Islet precursor cell (in vitro differentiated cells): Measurements from ENCODE around the gene C19orf81.

Experiments used
- DNase-seq: peaks from one replicate; pipeline ENCODE4 v3.0.0-alpha.2; 2018

The C19orf81 gene

GRCh38 chr19:50686310-50687032, 37.2 kb downstream of the C19orf81 start:
- DNase-seq: no peak

- no peak for DNase-seq
Measured at GRCh38 chr19:50688766-50689165, 39.5 kb downstream of the C19orf81 start.

- no peak for DNase-seq
Measured at GRCh38 chr19:50690439-50690838, 41.2 kb downstream of the C19orf81 start.

- no peak for DNase-seq
Measured at GRCh38 chr19:50693064-50693975, 44.1 kb downstream of the C19orf81 start.

- no peak for DNase-seq
Measured at GRCh38 chr19:50694815-50695145, 45.5 kb downstream of the C19orf81 start.

GRCh38 chr19:50695251-50696093, 46.2 kb downstream of the C19orf81 start:
- no peak for DNase-seq

GRCh38 chr19:50696094-50696483, 46.8 kb downstream of the C19orf81 start:
- no peak for DNase-seq

- no peak for DNase-seq
Measured at GRCh38 chr19:50697414-50698124, 48.3 kb downstream of the C19orf81 start.

- no peak for DNase-seq
Measured at GRCh38 chr19:50701367-50701985, 52.2 kb downstream of the C19orf81 start.

GRCh38 chr19:50702158-50702870, 53.1 kb downstream of the C19orf81 start:
- DNase-seq: no peak

- no peak for DNase-seq
Measured at GRCh38 chr19:50702871-50703829, 53.9 kb downstream of the C19orf81 start.

GRCh38 chr19:50703915-50704796, 54.9 kb downstream of the C19orf81 start:
- peak; percentile 70 for DNase-seq

- DNase-seq: peak; percentile 82
Measured at GRCh38 chr19:50705422-50706019, 56.3 kb downstream of the C19orf81 start.

- DNase-seq: no peak
Measured at GRCh38 chr19:50706387-50706786, 57.1 kb downstream of the C19orf81 start.

- DNase-seq: no peak
Measured at GRCh38 chr19:50708179-50708879, 59.1 kb downstream of the C19orf81 start.
